Pulmonary artery endothelial cell (primary cell): ENCODE results near the gene HYAL1. TPM values are rescaled to one million over a fixed set of nuclear protein-coding genes. Genes with fewer than 3 reads are reported as not detected.
A peak's percentile ranks its signal among the peaks of the same experiment; 100 is the strongest.
"Not testable (repeated sequence)": the region's sequence is repeated elsewhere in the genome, so short reads cannot be mapped to it uniquely, and the experiment has no call there.

Source experiments
- DNase-seq: peaks from one replicate; pipeline ENCODE4 v3.0.0-alpha.2; 2011; ENCODE audit warnings: low read depth, low spot score
- total RNA-seq: library from RNA; depleted of rRNA; stranded (reverse); fragments of >200 nt; gene quantifications from 2 replicates; pipeline ENCODE4 v1.2.3, GENCODE V29; 2014

The HYAL1 gene
- total RNA-seq, 1 donor from 2014 or later, result 7.1 TPM

DNA sequence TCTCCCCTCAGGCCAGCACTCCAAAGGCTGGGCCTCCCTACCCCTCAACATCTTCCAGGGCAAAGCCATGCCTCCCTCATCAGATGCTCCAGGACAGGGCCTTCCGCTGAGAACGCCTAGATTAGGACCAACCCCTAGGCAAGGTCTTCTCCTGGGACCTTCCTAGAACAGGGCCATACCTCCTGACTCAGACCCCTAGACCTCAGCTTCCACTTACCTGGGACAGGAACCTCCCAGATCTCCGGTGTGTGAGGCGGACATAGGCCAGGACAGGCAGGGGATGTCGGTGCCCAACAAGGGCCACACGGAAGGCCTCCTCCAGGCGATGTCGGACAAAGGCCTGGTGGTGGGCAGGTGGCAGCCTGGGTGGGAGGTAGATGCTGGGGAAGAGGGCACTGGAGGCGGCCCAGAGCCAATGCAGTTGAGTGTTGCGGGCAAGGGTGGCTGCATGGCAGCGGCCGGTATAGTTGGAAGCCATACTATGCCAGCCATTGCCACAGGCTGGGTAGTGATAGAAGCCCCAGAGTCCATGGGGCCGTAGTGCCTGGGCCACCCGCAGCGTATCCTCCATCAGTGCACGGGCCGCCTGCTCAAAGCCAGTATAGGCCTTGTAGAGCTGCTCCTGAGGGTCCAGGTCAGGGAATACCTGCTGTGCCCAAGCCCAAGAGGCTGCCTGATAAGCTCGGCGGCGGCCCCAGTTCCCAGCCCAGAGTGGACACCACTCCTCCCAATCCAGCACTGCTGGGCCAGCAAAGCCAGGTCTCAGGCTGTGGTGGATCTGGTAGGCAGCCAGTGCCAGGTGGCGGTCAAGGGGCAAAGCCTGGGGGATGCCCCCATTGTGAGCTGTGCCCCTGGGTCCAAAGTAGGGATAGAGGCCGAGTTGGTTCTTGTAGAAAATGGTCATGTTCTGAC, 8.6 kb downstream of the HYAL1 start:
- no peak for DNase-seq

DNA sequence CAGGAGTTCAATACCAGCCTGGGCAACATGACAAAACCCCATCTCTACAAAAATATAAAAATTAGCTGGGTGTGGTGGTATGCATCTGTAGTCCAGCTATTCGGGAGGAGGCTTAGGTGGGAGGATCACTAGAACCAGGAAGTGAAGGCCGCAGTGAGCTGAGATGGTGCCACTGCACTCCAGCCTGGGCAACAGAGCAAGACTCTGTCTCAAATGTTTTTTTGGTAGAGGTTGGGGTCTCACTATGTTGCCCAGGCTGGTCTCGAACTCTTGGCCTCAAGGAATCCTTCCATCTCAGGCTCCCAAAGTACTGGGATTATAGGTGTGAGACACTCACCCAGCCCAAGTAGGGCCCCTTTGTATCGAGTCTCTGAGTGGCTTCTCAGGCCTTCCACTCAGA, 9.3 kb downstream of the HYAL1 start:
- DNase-seq, result no peak

DNA sequence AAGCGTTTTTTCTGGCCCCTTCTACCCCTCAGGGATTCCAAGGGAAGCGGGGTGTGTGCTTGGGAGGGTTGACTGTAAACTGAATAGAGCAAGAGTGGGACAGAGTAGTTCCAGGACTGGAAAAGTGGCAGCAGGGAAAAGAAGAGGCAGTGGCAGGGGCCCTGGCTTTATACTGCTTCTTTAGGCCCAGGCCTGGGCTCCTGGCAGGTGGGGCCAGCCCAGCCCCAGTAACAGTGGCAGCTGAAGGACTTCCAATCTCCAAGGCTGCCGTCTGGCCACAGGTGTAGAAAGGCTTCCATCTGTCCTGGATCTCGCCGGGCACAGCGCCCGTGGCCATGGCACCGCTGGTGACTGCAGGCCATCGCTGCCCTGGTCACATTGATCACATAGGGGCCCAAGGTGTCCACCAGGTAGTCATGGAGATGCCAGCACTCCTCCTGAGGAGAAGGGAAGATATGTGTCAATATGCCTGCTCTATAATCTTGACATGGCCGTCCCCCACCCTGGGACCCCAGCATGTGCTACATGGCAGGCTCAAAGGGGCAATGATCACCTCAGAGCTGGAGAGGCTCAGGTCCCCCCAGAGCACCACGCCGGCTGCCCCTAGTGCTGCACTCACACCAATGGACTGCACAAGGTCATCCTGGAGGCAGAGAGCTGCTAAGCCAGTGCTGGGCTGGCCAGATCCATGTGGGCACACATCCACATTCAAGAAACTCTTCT, 10.1 kb downstream of the HYAL1 start:
- no peak for DNase-seq

DNA sequence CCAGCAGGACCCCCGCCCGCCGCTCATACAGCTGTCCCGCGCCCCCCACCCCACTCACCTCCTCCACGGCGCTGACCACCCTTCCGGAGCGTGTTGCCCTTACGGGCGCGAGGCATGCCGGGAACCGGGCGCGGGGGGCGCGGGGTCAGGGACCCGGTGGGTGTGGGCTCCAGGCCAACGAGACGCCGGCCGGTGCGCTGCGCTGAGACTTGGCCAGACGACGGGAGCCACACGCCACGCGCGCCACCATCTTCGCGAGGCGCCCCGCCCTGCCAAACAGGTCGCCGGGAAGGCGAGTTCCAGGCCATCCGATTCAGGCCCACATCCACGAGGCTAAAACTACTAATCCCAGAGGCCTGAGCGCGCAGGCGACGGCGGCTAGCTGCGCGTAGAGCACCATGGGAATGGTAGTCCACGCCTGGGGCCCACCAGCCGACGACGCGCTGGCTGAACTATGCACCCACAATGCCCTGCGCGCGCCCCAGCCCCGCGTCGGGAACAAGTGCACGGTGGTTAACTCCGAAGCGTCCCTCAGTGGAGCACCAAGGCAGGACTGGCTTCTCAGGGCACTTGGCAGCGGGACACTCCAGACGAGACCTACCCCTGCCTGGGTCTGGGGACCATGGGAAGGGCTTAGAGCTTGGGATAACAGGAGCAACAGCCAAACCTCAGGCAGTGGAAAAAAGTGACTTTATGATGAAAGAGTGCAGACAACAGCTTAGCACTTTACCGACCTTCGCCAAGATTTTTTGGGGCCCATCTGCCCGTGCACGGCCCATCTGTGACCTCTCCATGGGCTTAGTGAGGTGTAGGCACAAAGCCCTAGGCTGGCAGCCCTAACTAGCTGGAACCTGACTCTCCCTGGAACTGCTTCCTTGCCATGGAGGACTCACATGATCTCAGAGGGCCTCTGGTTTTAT, 11.0 kb downstream of the HYAL1 start, which contains the start of gene IFRD2:
Gene IFRD2, minus strand, starts transcription at position 271 of the 920 bp plus-strand sequence. Its CDS starts 155 bp downstream, at position 116.
- DNase-seq, result peak; percentile 91

DNA sequence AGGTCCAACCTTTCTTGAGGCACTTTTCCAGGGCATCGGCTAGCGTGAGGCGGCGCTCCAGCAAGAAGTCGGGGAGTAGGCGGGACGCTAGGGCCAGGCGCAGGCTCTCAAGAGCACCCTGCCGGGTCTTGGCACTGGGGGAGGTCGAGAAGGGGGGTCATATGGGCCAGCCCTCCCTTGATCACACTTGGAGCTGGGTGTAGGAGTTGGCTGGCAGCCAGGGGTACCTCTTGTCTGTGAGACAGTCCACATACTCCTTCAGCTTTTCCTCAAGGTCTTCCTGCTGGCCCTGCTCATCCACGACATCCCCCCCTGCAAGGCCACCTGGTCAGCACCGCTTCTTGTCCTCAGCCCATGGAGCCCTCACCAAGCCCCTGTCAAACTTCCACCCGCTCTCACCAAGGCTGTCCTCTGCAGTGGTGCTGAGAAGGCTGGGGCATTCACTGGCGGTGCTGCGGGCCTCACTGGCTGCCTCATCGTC, 13.2 kb downstream of the HYAL1 start:
- no peak for DNase-seq

DNA sequence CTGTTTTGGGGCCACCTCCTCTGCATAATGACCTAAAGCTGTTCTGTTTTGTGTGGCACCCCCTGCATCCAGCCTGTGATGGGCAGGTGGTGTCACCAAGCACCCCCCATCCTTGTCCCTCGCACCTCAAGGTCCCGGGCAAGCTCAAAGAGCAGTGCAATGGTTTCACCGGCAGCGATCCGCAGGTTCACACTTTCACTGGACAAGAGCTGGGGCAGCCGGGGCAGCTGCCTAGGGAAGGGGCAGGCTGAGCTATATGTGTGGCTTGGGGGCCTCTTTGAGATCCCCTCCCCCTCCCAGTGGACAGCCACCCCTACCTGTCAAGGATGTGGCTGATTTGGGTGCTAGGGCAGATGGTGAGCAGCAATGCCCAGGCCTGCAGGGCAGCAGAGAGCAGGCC, 14.2 kb downstream of the HYAL1 start:
- DNase-seq, result no peak

DNA sequence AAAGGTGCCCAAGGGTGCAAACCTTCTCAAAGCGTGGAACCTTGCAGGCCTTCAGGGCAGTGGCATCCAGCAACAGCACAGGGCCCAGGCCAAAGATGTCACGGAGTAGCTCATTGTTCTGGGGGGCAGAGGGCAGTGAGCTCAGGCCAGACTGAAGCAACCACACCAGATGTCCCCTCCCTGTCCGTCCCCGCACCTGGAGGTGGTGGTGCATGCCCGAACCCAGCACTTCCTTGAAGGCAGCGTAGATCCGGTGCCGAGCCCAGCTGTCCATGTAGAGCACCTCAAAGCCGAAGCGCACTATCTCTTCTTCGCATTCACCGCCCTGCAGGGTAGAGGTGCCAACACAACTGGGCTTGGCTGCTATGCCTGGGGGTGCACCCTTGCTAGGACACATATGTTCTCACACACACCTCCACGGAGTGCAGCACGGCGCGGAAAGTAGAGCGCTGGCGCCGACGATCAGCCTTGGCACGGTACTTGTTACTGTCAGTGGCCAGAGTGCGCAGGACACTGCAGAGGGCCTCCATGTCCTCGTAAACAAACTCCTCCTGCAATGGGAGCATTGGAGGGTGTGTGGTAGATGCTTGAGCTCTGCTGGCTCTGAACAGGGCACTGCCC, 14.9 kb downstream of the HYAL1 start:
- DNase-seq, result no peak

DNA sequence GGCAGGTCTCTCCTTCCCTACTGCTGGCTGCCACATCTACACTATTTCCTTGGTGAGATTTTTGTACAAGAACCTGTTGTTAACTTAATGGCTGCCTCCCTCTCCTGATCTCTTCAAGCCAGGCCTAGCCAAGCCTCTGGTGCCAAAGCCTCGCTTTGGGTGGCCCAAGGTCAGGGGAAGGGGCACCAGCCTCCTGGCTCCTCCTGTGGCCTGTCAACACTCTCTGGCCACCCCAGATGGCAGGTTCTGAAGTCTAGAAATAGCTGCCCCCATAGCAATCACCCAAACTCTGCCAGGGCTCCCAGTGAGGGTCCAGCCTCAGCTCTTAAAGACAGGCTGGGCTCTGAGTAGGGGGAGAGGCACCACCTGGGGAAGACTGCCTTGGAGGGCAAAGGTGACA, 16.1 kb downstream of the HYAL1 start:
- no peak for DNase-seq

DNA sequence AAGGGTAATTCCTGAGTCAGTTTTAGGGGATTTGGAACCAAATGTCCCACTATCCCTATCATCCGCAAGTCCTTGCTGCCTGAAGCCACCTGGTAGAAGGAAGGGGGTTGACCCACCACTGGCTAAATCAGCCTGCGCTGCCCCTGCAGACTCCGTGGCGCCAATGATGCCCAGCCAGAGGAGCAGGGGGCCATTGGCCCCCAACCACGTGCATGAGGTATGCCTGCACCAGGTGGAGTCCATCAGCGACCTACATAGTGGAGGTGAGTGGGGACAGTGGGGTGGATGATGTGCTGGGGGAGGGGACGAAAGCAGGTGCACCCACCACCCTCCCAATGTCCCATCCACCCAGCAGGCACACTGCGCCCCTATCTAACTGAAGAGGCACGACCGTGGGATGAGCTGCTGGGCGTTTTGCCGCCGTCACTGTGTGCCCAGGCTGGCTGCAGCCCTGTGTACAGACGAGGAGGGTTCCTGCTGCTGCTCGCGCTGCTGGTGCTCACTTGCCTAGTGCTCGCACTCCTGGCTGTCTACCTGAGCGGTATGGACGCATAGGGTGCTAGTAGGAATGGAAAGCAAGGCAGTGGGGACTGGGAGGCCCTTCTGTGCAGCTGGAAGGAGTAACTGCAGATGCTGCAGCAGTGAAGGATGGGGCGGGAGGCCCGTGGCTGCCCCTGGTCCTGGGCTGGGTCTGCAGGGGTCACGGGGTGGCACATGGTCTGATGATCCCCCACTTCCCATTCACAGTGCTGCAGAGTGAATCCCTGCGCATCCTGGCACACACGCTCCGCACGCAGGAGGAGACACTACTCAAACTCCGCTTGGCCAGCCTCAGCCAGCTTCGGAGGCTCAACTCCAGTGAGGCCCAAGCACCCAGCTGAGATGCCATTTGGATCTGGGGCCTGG, 16.8 kb downstream of the HYAL1 start:
- DNase-seq, result no peak

DNA sequence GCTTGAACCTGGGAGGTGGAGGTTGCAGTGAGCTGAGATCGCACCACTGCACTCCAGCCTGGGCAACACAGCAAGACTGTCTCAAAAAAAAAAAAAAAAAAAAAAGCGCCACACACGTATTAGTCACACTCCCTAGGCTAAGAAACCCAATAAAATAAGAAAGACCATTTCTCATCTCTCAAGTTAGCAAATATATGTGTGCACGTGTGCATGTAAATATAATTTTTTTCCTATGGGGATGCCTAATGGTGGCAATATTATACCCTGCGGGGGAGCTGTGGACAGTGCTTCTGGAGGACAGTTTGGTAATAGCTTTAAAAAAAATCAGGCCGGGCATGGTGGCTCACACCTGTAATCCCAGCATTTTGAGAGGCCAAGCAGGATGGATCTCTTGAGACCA, 19.3 kb downstream of the HYAL1 start:
- not testable (repeated sequence) for DNase-seq

DNA sequence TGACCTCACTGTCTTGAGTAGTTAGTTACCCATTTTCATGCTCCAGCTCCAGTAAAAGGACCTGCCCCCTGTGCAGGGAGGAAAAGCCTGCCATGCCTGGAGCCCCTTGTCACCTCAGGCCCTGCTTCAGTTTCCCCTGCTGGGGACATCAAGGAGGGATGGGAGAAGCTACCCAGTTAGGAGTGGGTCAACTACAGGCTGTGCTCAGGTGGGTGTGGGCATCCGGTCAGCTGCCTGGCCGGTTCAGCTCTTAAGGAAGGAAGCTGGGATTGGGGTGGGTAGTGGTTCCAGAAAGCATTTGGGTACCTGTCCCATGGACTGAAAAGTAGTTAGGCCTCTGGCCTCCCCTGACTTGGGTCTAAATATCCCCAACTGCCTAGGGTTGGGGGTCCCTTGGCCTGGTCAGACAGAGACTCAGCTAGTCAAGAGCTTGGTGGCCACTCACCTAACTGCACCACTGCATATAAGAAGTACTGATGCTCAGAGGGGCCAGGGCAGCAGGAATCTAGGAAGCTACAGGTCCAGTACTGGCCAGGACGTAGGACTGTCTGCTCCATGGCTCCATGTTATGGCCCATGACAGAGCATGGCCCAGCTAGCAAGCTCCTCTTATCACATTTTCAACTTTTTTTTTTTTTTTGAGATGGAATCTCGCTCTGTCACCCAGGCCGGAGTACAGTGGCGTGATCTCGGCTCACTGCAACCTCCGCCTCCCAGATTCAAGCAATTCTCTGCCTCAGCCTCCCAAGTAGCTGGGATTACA, 23.9 kb downstream of the HYAL1 start:
- DNase-seq, result no peak

DNA sequence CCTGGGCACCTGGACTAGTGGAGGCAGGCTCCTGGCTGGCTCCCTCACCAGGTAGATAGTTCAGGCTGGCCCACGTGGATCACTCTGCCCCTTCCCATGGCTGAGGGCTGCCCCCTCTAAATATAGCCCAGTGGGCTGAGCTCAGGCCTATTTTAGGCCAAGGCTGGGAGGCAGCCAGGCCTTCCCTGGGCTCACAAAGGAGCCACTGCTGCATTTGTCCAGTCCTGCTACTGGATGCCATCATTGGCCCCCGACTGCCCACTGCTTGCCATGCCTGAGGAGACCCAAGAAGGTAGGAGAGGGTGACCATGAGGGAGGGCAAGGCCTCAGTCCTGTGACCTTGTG, 24.5 kb downstream of the HYAL1 start, which contains the start of gene LSMEM2:
Gene LSMEM2, plus strand, starts transcription at position 208 of the 345 bp plus-strand sequence. Its CDS starts 27 bp downstream, at position 235.
- no peak for DNase-seq

DNA sequence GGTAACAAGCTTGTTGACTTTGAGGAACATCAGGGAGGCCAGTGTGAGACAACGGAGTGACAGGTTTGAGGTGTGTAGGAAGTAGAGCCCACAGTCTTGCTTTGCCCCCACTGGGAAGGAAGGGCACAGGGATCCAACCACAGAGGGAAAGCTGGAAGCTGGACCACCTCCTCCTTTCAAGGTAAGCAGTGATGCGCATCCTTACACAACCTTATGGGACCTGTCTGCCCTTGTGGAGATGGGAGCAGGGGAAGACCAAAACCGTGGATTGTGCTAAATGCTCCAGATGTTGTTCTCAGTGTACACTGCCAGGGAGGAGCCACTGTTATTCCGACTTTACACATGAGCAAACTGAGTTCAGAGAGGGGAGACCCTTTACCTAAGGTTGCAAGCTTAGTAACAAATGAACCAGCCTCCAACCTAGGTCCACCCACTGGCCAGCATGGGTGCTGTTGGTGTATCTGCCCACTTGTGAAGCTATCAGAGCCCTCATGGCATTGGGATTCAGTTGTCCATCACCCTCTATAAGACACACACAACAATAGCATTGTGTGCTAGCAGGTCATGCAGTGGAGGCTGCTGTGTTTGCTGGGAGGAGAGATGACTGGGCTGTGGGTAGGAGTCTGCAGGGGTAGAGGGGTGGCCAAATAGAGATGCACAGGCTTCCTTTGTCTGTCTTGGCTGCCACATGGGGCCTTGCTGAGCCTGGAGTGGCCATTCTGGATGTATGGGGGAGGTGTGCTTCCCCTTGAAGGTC, 25.1 kb downstream of the HYAL1 start:
- no peak for DNase-seq

DNA sequence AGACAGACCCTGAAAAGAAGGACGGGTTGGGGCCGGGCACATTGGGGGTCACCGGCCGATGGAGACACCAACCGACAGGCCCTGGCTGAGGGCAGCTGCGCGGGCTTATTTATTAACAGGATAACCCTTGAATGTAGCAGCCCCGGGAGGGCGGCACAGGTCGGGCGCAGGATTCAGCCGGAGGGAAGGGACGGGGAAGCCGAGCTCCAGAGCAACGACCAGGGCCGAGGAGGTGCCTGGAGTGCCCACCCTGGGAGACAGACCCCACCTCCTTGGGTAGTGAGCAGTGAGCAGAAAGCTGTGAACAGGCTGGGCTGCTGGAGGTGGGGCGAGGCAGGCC, 26.6 kb downstream of the HYAL1 start:
- DNase-seq, result no peak

DNA sequence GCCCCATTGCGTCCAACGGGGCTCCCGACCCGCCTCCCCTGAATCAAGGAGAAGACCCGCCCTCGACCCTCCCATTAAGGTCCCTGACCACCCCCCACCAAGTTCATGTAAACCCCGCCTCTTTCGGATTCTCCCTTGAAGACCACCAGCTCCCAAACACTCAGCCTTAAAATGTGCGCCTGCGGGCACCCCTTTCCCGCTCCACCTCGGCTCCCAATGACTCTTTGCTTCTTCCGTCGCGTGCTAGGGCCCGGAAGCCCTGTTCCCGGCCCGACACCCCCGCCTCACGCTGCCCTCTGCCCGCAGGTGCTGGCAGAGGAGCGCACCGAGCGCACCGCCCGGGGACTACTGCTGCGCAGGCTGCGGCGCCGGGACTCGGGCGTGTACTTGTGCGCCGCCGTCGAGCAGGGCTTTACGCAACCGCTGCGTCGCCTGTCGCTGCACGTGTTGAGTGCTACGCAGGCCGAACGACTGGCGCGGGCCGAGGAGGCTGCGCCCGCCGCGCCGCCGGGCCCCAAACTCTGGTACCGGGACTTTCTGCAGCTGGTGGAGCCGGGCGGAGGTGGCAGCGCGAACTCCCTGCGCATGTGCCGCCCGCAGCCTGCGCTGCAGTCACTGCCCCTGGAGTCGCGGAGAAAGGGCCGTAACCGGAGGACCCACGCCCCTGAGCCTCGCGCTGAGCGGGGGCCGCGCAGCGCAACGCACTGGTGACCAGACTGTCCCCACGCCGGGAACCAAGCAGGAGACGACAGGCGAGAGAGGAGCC, 27.2 kb downstream of the HYAL1 start:
- no peak for DNase-seq

DNA sequence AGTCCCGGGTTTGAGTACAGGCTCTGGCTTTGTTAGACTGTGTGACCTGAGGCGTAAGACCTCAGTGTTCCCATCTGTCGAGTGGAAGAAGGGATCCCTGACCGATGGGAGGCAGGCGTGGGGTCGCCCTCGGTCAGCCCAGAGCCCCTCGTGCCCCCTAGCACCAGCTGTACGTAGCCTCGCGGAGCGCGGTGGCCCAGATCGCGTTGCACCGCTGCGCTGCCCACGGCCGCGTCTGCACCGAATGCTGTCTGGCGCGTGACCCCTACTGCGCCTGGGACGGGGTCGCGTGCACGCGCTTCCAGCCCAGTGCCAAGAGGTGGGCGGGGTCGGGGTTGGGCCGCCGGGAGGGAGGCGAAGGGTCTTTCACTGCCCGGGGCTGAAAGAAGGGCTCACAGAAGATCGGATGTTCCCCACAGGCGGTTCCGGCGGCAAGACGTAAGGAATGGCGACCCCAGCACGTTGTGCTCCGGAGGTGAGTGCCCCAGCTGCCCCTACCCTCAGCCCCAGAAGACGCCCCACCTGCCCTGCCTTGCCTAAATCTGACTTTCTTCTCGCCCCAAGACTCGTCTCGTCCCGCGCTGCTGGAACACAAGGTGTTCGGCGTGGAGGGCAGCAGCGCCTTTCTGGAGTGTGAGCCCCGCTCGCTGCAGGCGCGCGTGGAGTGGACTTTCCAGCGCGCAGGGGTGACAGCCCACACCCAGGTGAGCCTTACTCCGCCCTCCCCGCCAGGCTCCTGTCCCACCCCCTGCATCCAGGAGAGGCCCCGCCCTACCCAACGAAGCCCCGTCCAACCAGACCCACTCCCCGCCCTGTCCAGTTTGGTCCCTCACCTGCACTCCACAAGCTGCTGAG, 28.0 kb downstream of the HYAL1 start:
- DNase-seq, result no peak
